ENCODE results near the gene WDFY1. TPM values are rescaled to one million over a fixed set of nuclear protein-coding genes. Genes with fewer than 3 reads are reported as not detected.

WDFY1 gene
- total RNA-seq, 1 donor from 2014 or later, result 26.2 TPM

DNA sequence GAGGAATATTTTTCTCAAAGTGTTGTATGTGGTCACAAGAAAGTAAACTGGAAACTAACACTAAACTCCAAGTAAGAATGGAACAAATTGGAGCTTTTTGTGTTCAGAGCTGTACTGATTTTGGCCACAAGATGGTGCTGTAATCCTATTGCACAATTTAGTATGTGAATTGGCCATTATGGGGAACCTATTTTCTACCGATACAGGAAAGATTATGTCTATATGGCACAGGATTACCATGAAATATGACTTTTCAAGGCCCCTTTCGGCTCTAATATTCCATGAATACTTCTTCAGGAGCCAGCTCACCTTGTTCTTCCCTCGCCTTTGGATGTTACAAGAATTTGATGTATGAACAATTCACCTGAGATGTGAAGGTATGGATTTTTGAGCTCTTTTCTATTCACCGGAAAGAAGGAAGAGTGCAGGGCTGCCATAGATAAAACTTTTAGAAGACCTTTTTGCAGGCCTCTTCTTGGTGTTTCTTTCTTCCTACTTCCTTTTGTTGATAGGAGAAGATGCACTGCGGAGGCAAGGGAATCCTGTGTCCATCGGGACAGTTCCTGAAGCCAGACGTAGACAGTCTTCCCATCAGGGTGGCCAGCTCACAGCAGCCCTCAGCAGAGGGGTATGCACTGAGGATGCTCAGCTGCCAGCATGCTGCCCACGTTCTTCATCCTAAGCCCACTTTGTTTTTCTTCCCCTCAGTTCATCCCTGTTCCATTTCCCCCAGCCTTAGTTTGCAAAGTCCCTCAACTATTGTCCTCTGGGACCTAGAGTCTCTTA is 25.4 kb upstream of the WDFY1 start:
- intact Hi-C loops (cut with DNase I), result loop anchor here (1.0 kb wide), 1 partner anchor 314 kb away; no protein-coding TSS in a partner anchor
- no peaks in the 10 kb centered on the region for H3K4me1 ChIP-seq
- DNase-seq (ENCODE audit: low spot score in 2 of 2), result no peak
- no peak overlapping the region for H3K4me3 ChIP-seq
- TF ChIP-seq, protein P1, sequence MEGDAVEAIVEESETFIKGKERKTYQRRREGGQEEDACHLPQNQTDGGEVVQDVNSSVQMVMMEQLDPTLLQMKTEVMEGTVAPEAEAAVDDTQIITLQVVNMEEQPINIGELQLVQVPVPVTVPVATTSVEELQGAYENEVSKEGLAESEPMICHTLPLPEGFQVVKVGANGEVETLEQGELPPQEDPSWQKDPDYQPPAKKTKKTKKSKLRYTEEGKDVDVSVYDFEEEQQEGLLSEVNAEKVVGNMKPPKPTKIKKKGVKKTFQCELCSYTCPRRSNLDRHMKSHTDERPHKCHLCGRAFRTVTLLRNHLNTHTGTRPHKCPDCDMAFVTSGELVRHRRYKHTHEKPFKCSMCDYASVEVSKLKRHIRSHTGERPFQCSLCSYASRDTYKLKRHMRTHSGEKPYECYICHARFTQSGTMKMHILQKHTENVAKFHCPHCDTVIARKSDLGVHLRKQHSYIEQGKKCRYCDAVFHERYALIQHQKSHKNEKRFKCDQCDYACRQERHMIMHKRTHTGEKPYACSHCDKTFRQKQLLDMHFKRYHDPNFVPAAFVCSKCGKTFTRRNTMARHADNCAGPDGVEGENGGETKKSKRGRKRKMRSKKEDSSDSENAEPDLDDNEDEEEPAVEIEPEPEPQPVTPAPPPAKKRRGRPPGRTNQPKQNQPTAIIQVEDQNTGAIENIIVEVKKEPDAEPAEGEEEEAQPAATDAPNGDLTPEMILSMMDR (IDR thresholded peaks at IDR 0.05), result peak; percentile 74 to 90 (median 82)
- H3K27ac ChIP-seq, result no peak overlapping the region
- H3K27me3 ChIP-seq, result no peaks in the 10 kb centered on the region
- H3K9me3 ChIP-seq, result no peaks in the 10 kb centered on the region
- H3K36me3 ChIP-seq, result peaks cover 9 to 26% of the 10 kb centered on the region in 2 donors

DNA sequence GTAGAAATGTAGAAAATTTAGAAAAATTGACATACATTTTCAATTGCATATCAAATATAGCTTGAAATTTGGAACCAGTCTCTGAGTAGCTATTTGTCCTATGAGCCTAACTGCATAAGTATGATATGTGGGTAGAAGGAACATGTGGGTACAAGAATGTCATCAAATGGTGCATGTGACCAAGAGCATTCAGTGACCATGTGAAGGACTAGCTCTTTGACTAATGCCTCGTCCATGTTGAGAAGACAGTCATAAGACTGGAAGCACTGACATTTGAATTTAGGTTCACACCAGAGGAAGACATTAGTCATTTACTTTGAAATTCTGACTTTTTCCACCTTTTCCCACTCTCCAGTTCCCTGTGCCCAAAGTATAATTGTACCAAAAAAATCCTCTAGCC is 24.7 kb upstream of the WDFY1 start:
- no peaks in the 10 kb centered on the region for H3K27me3 ChIP-seq
- TF ChIP-seq, protein P1 (IDR thresholded peaks at IDR 0.05), result no peak
- no peak overlapping the region for H3K27ac ChIP-seq

DNA sequence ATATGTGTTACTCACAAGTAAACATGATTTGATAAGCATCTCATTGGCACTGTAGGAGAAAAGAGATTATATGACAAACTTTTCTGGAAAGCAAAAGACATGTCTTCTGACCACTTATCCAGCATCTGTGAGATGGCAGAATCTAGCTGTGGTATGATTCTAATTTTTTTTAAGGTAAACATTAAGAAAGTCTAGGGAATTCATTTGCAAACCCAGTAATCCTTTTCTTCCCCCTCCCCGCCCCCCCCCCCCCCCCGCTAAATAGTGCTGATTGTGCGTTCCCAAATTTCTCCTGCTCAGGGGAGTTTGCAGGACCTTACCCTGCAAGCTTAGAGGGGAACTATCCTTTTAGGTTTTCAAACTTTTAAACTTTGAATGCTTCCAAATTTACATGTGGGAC is 24.2 kb upstream of the WDFY1 start:
- Histone ChIP-seq H3K27me3 (no peaks in the 10 kb centered on the region), H3K36me3 (peaks cover 11 to 27% of the 10 kb centered on the region in 2 donors), H3K27ac (no peak overlapping the region), H3K9me3 (no peaks in the 10 kb centered on the region), H3K4me1 (no peaks in the 10 kb centered on the region), H3K4me3 (no peak overlapping the region)
- TF ChIP-seq, protein P1 (IDR thresholded peaks at IDR 0.05), result no peak
- no peak for DNase-seq (ENCODE audit: low spot score in 2 of 2)
- intact Hi-C loops (cut with DNase I), result no loop called here

More for the DNA sequence above, 24.7 kb upstream of the WDFY1 start:
- Histone ChIP-seq H3K9me3 (no peaks in the 10 kb centered on the region), H3K36me3 (peaks cover 9 to 27% of the 10 kb centered on the region in 2 donors), H3K4me1 (no peaks in the 10 kb centered on the region), H3K4me3 (no peak overlapping the region)
- intact Hi-C loops (cut with DNase I), result loop anchor here (1.0 kb wide), 1 partner anchor 314 kb away; no protein-coding TSS in a partner anchor
- DNase-seq (ENCODE audit: low spot score in 2 of 2), result no peak

DNA sequence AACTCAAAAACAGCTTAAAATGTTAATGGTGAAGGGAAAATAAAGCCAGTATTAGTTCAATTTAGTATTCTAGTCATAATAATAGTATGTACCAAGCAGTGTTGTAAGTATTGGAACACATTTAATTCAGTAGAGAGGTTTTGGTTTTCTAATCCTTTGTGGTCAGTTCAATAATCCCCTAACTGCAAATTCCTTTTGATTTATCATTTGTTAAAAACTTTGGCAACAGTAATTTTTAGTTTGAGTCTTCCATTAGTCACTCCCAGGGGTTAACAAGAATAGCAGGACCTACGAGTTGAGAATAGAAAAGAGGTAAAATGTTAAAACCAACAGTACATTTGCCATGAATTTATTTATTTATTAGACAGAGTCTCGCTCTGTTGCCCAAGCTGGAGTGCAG is 22.8 kb upstream of the WDFY1 start:
- DNase-seq (ENCODE audit: low spot score in 2 of 2), result no peak
- Histone ChIP-seq H3K27ac (no peak overlapping the region), H3K4me1 (peaks cover 0 to 7% of the 10 kb centered on the region in 2 donors), H3K4me3 (no peak overlapping the region), H3K9me3 (no peaks in the 10 kb centered on the region), H3K36me3 (peaks cover 13 to 27% of the 10 kb centered on the region in 2 donors), H3K27me3 (no peaks in the 10 kb centered on the region)
- TF ChIP-seq, protein P1 (IDR thresholded peaks at IDR 0.05), result no peak
- intact Hi-C loops (cut with DNase I), result no loop called here

DNA sequence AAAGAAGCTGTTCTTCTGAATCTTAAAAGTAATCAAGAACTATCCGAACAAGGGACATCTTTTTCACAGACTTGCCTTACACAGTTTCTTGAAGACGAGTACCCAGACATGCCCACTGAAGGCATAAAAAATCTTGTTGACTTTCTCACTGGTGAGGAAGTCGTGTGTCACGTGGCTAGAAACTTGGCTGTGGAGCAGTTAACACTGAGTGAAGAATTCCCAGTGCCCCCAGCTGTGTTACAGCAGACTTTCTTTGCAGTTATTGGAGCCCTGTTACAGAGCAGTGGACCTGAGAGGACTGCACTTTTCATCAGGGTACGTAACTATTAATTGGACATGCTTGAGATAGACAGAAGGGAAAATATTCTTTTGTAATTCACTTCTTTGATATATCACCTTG is 14.6 kb upstream of the WDFY1 start:
- H3K4me3 ChIP-seq, result peak overlapping the region; percentile 23 to 92
- H3K4me1 ChIP-seq, result peaks cover 7 to 52% of the 10 kb centered on the region in 2 donors
- H3K27ac ChIP-seq, result no peak overlapping the region
- TF ChIP-seq, protein P1 (IDR thresholded peaks at IDR 0.05), result no peak
- intact Hi-C loops (cut with DNase I), result loop anchor here (5.0 kb wide), 2 partner anchors 62 to 628 kb away; partner anchors contain the start of gene CUL3
- no peaks in the 10 kb centered on the region for H3K9me3 ChIP-seq
- DNase-seq (ENCODE audit: low spot score in 2 of 2), result no peak
- no peaks in the 10 kb centered on the region for H3K27me3 ChIP-seq
- H3K36me3 ChIP-seq, result peaks cover 4 to 8% of the 10 kb centered on the region in 2 donors

Data from ascending aorta (tissue), 2 donors.